GM19372 (cell line): ENCODE measurements around the gene MKS1.
A peak's percentile ranks its signal among the peaks of the same experiment; 100 is the strongest.

Source experiments
- ATAC-seq: cut with Tn5 transposase; IDR thresholded peaks from one replicate; pipeline ENCODE4 v1.9.1; 2021; ENCODE audit warnings: mild to moderate bottlenecking, low read depth, moderate library complexity; ENCODE audit not compliant: unreplicated experiment

MKS1 gene

GRCh38 chr17:58219007-58219788 lies at the start of gene MKS1:
Gene MKS1, minus strand, starts transcription at chr17:58219255. Its CDS starts 25 bp downstream, at chr17:58219230.
- ATAC-seq, result peak; percentile 99

- ATAC-seq, result no peak
These were observed 49.3 kb upstream of the MKS1 start for GRCh38 chr17:58268326-58268725.

- ATAC-seq, result no peak
These were observed 48.6 kb upstream of the MKS1 start for GRCh38 chr17:58267347-58268324.

GRCh38 chr17:58265902-58266875 lies 47.1 kb upstream of the MKS1 start:
- no peak for ATAC-seq

GRCh38 chr17:58265271-58265670 lies 46.2 kb upstream of the MKS1 start:
- no peak for ATAC-seq

GRCh38 chr17:58264407-58265103 lies 45.5 kb upstream of the MKS1 start:
- ATAC-seq, result no peak

- no peak for ATAC-seq
These were observed 44.7 kb upstream of the MKS1 start for GRCh38 chr17:58263773-58264172.

- ATAC-seq, result no peak
These were observed 43.1 kb upstream of the MKS1 start for GRCh38 chr17:58262149-58262548.

- ATAC-seq, result no peak
These were observed 35.7 kb upstream of the MKS1 start for GRCh38 chr17:58254803-58255202.

- no peak for ATAC-seq
These were observed 34.0 kb upstream of the MKS1 start for GRCh38 chr17:58253082-58253481.

GRCh38 chr17:58252141-58252540 lies 33.1 kb upstream of the MKS1 start:
- no peak for ATAC-seq

GRCh38 chr17:58250344-58251011 lies 31.4 kb upstream of the MKS1 start:
- ATAC-seq, result no peak

GRCh38 chr17:58249270-58250133 lies 30.4 kb upstream of the MKS1 start:
- ATAC-seq, result peak; percentile 56

GRCh38 chr17:58248955-58249269 lies 29.9 kb upstream of the MKS1 start:
- ATAC-seq, result no peak

GRCh38 chr17:58247511-58248363 lies 28.7 kb upstream of the MKS1 start:
- ATAC-seq, result no peak

GRCh38 chr17:58246781-58247180 lies 27.7 kb upstream of the MKS1 start:
- ATAC-seq, result no peak

- no peak for ATAC-seq
These were observed 27.2 kb upstream of the MKS1 start for GRCh38 chr17:58246104-58246740.
